Upper lobe of left lung (tissue), 4 donors: Measurements from ENCODE around the gene MED13.

Experiments
- CTCF ChIP-seq, 6 experiments: fragments of 450-650 bp in 4 of 6; fragments of 200-600 bp in 2 of 6; sonication (generic) in 2 of 6; IDR thresholded peaks; one replicate each; pipeline ENCODE4 v1.5.1; 2016 to 2019; ENCODE audit warnings: antibody characterized with exemption in 6 of 6
- EP300 ChIP-seq, 4 donors: sonication (generic); formaldehyde crosslinking; IDR thresholded peaks; one replicate each; pipeline ENCODE4 v1.5.1; 2017; ENCODE audit warnings: antibody characterized with exemption in 4 of 4, control low read depth in 2 of 4
- POLR2A ChIP-seq, 4 donors: fragments of 450-650 bp; IDR thresholded peaks; one replicate each; pipeline ENCODE4 v1.5.1; 2016 to 2017; ENCODE audit warnings: antibody characterized with exemption in 4 of 4, mild to moderate bottlenecking in 2 of 4
- POLR2AphosphoS5 ChIP-seq, 2 donors: sonication (generic); formaldehyde crosslinking; IDR thresholded peaks; one replicate each; pipeline ENCODE4 v1.5.1; 2017; ENCODE audit warnings: antibody characterized with exemption in 2 of 2

GRCh38 chr17:62092784-62093183 is 27.7 kb upstream of the MED13 start:
- TF ChIP-seq CTCF (IDR thresholded peaks at IDR 0.05) (no peak), POLR2AphosphoS5 (IDR thresholded peaks at IDR 0.05) (no peak), POLR2A (IDR thresholded peaks at IDR 0.05) (no peak), EP300 (IDR thresholded peaks at IDR 0.05) (no peak)
